ENCODE results near the gene PPM1D. TPM values are rescaled to one million over a fixed set of nuclear protein-coding genes. Genes with fewer than 3 reads are reported as not detected.
A peak's percentile ranks its signal among the peaks of the same experiment; 100 is the strongest.

Gene PPM1D
- total RNA-seq, 6 experiments from 2014 or later, result 4.9 to 5.6 (median 5.4) TPM

DNA sequence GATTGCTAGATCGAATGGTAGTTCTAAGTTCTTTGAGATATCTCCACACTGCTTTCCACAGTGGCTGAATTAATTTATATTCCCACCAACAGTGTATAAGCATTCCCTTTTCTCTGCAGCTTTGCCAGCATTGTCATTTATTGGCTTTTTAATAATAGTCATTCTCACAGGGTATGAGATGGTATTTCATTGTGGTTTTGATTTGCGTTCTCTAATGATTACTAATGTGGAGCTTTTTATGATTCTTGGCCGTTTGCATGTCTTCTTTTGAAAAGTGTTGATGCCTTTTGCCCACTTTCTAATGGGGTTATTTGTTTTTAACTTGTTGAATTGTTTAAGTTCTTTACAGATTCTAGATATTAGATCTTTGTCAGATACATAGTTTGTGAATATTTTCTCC is 41.1 kb downstream of the PPM1D start:
- Histone ChIP-seq H3K27me3 (no peaks in the 10 kb centered on the region), H3K27ac (no peak overlapping the region), H3K4me1 (no peaks in the 10 kb centered on the region), H3K4me3 (no peak overlapping the region), H3K36me3 (peaks cover 0 to 3% (median 0%) of the 10 kb centered on the region in 4 donors), H3K9me3 (no peaks in the 10 kb centered on the region)
- intact Hi-C loops (cut with DNase I), result no loop called here
- DNase-seq (no peak), ATAC-seq (no peak)
- TF ChIP-seq, protein P1, sequence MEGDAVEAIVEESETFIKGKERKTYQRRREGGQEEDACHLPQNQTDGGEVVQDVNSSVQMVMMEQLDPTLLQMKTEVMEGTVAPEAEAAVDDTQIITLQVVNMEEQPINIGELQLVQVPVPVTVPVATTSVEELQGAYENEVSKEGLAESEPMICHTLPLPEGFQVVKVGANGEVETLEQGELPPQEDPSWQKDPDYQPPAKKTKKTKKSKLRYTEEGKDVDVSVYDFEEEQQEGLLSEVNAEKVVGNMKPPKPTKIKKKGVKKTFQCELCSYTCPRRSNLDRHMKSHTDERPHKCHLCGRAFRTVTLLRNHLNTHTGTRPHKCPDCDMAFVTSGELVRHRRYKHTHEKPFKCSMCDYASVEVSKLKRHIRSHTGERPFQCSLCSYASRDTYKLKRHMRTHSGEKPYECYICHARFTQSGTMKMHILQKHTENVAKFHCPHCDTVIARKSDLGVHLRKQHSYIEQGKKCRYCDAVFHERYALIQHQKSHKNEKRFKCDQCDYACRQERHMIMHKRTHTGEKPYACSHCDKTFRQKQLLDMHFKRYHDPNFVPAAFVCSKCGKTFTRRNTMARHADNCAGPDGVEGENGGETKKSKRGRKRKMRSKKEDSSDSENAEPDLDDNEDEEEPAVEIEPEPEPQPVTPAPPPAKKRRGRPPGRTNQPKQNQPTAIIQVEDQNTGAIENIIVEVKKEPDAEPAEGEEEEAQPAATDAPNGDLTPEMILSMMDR (IDR thresholded peaks at IDR 0.05), result no peak
- TF ChIP-seq POLR2A (IDR thresholded peaks at IDR 0.05), result no peak
- WGBS (ENCODE audit: insufficient coverage, low coverage, low lambda C conversion rate, missing lambda C conversion rate), result 90% methylated on average over 3 of the region's 3 CpGs

DNA sequence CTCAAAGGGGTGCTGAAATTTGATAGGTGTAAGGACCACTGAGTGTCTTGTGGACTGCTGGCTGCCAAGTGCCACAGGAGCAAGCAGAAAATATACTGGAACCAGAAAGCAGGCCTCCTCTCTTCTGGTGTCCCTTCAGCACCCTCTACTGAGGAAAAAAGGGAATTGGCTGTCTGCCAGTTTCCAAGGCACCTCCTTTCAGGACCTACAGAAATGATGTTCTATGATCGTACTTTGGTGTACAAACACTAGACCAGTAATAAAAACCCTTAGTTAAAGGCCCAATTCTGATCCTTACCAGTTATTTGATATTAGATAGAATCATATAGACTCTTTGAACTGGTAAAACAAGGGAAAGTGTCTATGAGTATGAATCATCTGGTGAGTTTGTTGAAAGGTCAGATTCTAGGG is 41.8 kb downstream of the PPM1D start:
- Histone ChIP-seq H3K36me3 (no peaks in the 10 kb centered on the region), H3K4me3 (no peak overlapping the region), H3K4me1 (no peaks in the 10 kb centered on the region), H3K27ac (no peak overlapping the region), H3K27me3 (no peaks in the 10 kb centered on the region), H3K9me3 (no peaks in the 10 kb centered on the region)
- DNase-seq (peak in 1 of 3 donors; percentile 65), ATAC-seq (peak; percentile 75 to 85 (median 82))
- WGBS (ENCODE audit: insufficient coverage, low coverage, low lambda C conversion rate, missing lambda C conversion rate), result 7% methylated on average over 1 of the region's 1 CpG
- TF ChIP-seq, protein P1 (IDR thresholded peaks at IDR 0.05), result peak; percentile 22 to 54 (median 48)
- TF ChIP-seq POLR2A (IDR thresholded peaks at IDR 0.05), result no peak
- intact Hi-C loops (cut with DNase I), result no loop called here

DNA sequence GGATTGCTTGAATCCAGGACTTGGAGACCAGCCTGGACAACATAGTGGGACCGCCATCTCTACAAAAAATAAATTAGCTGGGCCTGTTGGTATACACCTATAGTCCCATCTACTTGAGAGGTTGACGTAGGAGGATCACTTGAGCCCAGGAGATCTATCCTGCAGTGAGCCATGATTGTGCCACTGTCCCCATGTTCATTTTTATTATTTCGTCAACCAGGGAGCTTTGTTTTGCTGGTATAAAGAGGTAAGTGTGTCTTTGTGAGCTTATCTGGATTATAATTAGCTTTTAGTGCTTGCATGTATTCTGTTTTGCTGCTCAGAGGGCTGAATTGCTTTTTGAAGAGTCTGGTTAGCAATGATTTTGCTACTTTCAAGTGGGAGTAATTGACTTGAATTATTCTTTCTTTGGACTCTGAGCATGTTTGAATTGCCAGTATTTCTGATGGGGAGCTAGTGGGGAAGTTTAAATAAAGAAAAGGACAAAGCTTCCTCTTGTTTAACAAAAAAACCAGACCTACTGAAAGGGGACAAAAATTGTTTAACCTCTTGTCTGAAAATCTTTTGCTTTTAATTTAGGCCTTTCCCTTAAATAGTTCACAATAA is 46.0 kb downstream of the PPM1D start:
- DNase-seq, result no peak

DNA sequence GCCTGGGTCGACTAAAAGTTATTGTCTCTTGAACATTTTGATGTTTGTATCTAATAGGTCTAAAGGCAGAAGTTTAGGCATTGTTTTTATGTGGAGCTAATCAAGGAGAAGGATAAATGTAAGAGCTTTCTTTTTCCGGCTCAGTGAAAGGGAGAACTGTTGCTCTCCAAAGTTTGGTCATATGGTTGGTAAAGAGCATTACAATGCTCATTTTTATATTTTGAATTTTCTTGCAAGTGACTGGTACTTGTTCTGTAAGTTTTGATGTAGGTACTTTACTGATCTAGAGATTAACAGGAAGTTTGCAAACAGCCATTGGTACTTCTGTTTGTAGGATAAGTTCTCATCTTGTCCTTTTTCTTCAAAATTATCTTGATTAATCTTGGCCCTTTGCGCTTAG is 46.7 kb downstream of the PPM1D start:
- 75% methylated on average over 3 of the region's 3 CpGs for WGBS (ENCODE audit: insufficient coverage, low coverage, low lambda C conversion rate, missing lambda C conversion rate)
- Histone ChIP-seq H3K27me3 (no peaks in the 10 kb centered on the region), H3K9me3 (no peaks in the 10 kb centered on the region), H3K4me3 (no peak overlapping the region), H3K4me1 (no peaks in the 10 kb centered on the region), H3K36me3 (peaks cover 0 to 21% (median 4%) of the 10 kb centered on the region in 4 donors), H3K27ac (no peak overlapping the region)
- no peak for TF ChIP-seq POLR2A (IDR thresholded peaks at IDR 0.05)
- TF ChIP-seq, protein P1 (IDR thresholded peaks at IDR 0.05), result no peak
- ATAC-seq (no peak), DNase-seq (no peak)
- intact Hi-C loops (cut with DNase I), result no loop called here

More for the DNA sequence above, 46.0 kb downstream of the PPM1D start:
- Histone ChIP-seq H3K36me3 (peaks cover 0 to 21% (median 4%) of the 10 kb centered on the region in 4 donors), H3K27ac (no peak overlapping the region), H3K4me1 (no peaks in the 10 kb centered on the region), H3K9me3 (no peaks in the 10 kb centered on the region), H3K27me3 (no peaks in the 10 kb centered on the region), H3K4me3 (no peak overlapping the region)
- 88% methylated on average over 2 of the region's 3 CpGs for WGBS (ENCODE audit: insufficient coverage, low coverage, low lambda C conversion rate, missing lambda C conversion rate)
- intact Hi-C loops (cut with DNase I), result no loop called here
- TF ChIP-seq, protein P1 (IDR thresholded peaks at IDR 0.05), result no peak
- no peak for TF ChIP-seq POLR2A (IDR thresholded peaks at IDR 0.05)
- ATAC-seq, result no peak
